Ishikawa (cell line): ENCODE data around the gene ACE2.

Experiments
- CREB1 ChIP-seq: IDR thresholded peaks from 2 replicates; pipeline ENCODE4 v1.6.1; 2012; ENCODE audit warnings: low read depth
- EGR1 ChIP-seq: IDR thresholded peaks from 2 replicates; pipeline ENCODE4 v1.6.1; 2012
- EP300 ChIP-seq: IDR thresholded peaks from 2 replicates; pipeline ENCODE4 v1.6.1; 2012; ENCODE audit warnings: borderline replicate concordance
- FOXM1 ChIP-seq: IDR thresholded peaks from 2 replicates; pipeline ENCODE4 v1.6.1; 2012; ENCODE audit warnings: low read depth, borderline replicate concordance
- MAX ChIP-seq: IDR thresholded peaks from 2 replicates; pipeline ENCODE4 v1.6.1; 2012
- RAD21 ChIP-seq: IDR thresholded peaks from 2 replicates; pipeline ENCODE4 v1.6.1; 2012; ENCODE audit warnings: low read depth
- REST ChIP-seq: IDR thresholded peaks from 2 replicates; pipeline ENCODE4 v1.6.1; 2012; ENCODE audit warnings: low read depth, mild to moderate bottlenecking
- TAF1 ChIP-seq: IDR thresholded peaks from 2 replicates; pipeline ENCODE4 v1.6.1; 2012; ENCODE audit warnings: low read depth, mild to moderate bottlenecking
- TCF12 ChIP-seq: IDR thresholded peaks from 2 replicates; pipeline ENCODE4 v1.6.1; 2012; ENCODE audit warnings: low read depth
- USF1 ChIP-seq: IDR thresholded peaks from 2 replicates; pipeline ENCODE4 v1.6.1; 2012
- ZBTB7A ChIP-seq: IDR thresholded peaks from 2 replicates; pipeline ENCODE4 v1.6.1; 2012; ENCODE audit warnings: low read depth

- TF ChIP-seq TAF1, result no peak
- TF ChIP-seq EP300, result no peak
- TF ChIP-seq MAX, result no peak
- no peak for TF ChIP-seq RAD21
- no peak for TF ChIP-seq CREB1
- TF ChIP-seq REST, result no peak
- TF ChIP-seq ZBTB7A, result no peak
- TF ChIP-seq EGR1, result no peak
- TF ChIP-seq FOXM1, result no peak
- TF ChIP-seq TCF12, result no peak
- TF ChIP-seq USF1, result no peak
Measured at GRCh38 chrX:15567267-15567666, 33.5 kb downstream of the ACE2 start.
